Right ventricle myocardium superior (tissue), 1 donor: ENCODE results near the gene ZHX3. TPM values are rescaled to one million over a fixed set of nuclear protein-coding genes. Genes with fewer than 3 reads are reported as not detected.
"Not testable (repeated sequence)": the region's sequence is repeated elsewhere in the genome, so short reads cannot be mapped to it uniquely, and the experiment has no call there.

Experiments
- ATAC-seq: fragments of 200-7000 bp; cut with Tn5 transposase; one replicate; pipeline ENCODE4 v1.9.1; 2020; ENCODE audit warnings: mild to moderate bottlenecking; ENCODE audit not compliant: poor library complexity
- DNase-seq: peaks from one replicate; pipeline ENCODE4 v3.0.0-alpha.2; 2020
- intact Hi-C: fragments of 100-400 bp; cut with DNase I; formaldehyde crosslinking; loops from one replicate; pipeline ENCODE4 v1.11.2; 2022
- total RNA-seq: library from RNA; stranded (reverse); fragmentation: NEBNext Ultra II Directional; extraction: Animal tissue kit (Norgen Biotek cat#: 25700); gene quantifications from one replicate; pipeline ENCODE4 v1.2.1, GENCODE V29; 2021
- donor health status: DM: no; HTN: yes; CAD: no; lungs with severe emphysema.

ZHX3 gene
- total RNA-seq, 1 donor from 2014 or later: 31.7 TPM

DNA sequence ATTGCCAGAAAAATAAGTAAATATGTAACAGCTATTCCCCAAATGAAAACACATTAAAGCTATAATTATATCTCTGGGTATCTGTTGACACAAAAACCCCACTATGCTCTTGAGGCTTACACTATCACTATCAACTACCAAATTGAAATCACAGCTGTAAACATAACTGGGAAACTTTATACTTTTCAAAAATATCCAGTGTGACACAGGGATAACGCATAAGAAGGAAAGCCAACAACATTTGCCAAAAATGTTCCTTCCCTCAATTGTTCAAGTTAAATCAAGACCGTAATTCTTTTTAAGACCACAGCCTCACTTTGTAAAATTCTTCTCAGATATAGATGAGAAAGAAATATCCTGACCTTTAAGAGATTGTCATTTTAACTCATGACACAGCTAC, 3.1 kb downstream of the ZHX3 start:
- ATAC-seq (no peak), DNase-seq (no peak)
- intact Hi-C loops: no loop called here

DNA sequence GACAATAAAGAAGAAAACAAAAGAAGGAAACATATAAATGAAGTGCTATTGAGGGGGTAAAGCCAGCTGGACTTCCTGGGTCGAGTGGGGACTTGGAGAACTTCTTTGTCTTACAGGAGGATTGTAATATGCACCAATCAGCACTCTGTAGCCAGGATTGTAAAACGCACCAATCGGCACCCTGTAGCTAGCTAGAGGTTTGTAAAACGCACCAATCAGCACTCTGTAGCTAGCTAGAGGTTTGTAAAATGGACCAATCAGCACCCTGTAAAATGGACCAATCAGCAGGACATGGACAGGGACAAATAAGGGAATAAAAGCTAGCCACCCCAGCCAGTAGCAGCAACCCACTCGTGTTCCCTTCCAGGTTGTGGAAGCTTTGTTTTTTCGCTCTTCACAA, 5.5 kb downstream of the ZHX3 start:
- DNase-seq, ATAC-seq, intact Hi-C loops: not testable (repeated sequence)

DNA sequence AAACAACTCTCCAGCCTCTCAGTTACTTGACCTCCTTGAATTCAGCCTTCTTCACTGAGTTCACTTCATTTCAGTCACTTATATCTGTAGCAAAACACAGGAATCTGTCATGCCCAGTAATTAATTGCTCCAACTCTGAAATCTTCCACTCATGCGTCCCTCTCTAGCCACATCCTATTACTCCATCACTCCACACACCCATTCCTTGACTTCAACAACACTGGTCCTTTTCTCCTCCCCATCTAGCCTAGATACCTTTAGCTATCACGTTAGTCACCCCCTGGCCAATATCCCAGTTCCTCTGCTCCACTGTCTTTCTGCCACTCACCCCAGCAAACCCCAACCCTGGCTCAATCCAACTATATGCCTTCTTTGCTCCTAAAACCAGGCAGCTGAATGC, 7.7 kb downstream of the ZHX3 start:
- no peak for DNase-seq
- intact Hi-C loops: no loop called here
- ATAC-seq: no peak

DNA sequence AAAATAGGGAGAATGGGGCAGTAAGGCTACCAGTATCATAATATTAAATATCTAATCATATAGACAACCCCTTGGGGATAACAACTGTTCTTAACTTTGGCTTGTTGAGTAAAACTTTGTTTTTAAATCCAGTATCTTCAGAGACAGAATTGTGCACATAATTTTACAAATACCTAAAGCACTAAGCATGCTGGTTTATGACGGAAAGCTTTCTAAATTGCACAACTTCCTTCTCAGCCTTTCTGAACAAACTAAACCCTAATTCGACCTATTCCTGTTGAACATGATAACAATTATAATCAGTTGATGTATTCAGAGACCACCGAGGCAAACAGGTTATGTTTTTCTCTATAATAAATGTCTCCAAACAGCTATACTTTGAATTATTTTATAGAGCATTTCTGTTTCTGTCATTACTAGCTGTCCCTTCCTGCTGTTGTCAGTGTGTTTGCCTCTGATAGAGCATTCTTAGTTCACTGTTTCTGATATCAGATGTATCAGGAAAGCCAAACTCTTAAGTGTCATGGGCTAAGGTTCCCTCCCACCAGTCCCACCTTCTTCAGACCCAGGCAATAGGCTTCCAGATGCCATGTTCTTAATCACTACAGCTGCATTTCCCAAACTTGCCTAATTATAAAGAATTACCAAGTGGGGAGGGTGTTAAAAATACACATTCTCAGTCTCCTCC, 8.7 kb downstream of the ZHX3 start:
- intact Hi-C loops: no loop called here
- ATAC-seq (peak; percentile 32), DNase-seq (no peak)

DNA sequence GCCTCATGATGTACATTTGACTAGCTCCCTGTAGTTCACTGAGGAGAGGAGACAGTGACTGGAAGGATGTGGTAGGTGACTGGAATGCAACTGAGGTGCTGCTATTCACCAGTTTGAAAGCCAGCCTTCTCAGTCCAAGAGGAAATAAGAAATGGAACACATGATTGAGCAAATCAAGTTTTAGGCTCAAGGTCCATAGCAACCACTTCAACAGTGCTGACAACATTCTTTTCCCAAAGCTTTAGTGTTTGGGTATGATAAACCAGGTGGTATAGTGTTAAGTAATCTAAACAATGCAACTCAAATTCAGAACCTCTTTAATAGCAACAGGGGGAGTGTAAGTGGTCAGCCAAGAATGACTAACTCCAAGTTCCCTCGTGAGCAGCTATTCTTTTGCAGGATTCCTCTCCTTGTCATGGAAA, 9.2 kb downstream of the ZHX3 start:
- intact Hi-C loops: no loop called here
- DNase-seq: no peak
- peak; percentile 33 for ATAC-seq

DNA sequence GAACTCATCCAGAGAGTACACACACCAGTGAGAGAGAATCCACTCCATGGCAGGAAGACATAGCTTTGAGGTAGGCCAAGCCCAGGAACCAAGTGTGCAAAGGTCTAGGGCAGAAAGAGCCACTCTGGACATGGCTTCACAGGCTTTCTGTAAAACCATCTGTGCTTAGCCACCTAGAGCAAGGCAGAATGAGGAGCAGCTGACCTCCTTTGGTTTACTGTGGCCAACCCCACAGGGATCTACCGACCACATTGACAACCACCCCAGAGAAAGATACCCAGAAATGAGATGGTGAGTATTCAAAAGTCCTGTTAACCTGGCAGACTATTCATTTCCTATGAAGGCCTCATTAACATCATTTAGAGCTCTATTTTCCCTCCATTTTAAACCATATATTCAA, 10.5 kb downstream of the ZHX3 start:
- intact Hi-C loops: no loop called here
- DNase-seq (no peak), ATAC-seq (no peak)

DNA sequence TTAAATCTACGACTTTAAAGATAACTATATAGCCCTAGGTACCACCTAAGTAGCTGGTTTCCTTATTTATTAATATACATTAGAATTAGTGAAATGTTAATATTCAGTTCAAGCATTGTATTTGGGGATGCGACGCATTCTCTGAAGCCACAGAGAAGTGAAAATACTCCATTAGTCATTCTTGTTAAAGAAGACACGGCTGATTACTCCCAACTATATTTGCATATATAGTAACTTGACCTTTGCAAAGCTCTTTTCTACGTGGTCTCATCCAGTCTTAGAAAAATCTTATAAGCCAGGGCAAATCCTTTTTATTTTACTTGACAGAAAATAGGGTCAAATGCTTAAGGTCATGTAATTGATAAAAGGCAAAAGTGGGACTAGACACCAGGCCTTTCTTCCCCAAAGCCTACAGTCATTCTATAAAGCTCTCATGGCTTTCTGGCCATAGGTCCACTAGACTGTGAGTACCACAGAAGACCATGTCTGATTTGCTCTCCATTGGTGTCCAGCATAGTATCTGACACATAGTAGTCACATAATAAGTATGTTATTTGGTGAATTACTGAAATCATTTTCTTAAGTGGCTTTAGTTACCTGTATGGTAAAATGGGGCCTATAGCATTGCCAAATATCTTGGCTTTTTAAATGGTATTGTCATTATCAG, 11.3 kb downstream of the ZHX3 start:
- ATAC-seq (no peak), DNase-seq (no peak)
- intact Hi-C loops: no loop called here

DNA sequence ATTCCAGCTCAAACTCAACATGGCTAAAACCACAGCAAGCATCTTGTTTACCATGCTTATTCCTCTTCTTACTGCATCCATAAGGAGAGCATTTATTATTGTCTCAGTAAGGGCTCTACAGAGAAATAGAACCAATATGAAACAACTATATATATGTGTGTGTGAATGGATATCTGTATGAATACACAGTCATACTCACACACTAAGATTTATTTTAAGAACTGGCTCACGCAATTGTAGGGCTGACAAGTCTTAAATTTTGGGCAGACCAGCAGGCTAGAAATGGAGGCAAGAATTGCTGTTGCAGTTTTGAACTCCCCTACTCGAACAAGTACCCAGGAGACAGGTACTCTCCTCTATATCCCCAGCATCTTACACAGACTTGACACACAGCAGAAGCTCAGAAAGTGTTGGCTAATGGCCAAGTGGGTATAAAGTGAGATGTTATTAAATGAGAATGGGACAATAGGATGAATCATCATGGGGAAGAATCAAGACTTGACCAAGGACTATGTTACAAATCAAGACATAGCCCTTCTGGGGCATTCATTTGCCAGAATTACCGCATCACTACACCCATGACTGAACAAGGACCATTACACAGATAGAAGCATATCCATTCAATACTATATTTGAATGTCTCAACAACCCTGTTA, 13.0 kb downstream of the ZHX3 start:
- ATAC-seq: no peak
- DNase-seq: no peak
- intact Hi-C loops: no loop called here

DNA sequence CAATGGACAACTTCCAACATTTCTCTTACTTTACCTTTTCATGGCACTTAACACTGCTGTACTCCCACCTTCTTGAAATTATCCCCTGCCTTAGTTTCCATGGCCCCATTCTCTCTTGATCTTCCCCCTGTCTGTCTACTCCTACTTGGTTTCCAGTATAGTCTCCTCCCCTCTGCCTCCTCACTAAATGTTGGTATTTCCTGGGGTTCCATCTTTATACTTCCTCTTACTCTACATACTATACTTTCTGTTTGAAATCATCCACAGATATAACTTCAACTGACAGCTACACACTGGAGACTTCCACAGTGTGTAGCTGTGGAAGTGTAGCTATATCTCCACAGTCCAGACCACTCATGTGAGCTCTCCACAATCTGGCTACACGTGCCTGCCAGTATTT, 13.5 kb downstream of the ZHX3 start:
- DNase-seq (no peak), ATAC-seq (no peak)
- intact Hi-C loops: no loop called here

DNA sequence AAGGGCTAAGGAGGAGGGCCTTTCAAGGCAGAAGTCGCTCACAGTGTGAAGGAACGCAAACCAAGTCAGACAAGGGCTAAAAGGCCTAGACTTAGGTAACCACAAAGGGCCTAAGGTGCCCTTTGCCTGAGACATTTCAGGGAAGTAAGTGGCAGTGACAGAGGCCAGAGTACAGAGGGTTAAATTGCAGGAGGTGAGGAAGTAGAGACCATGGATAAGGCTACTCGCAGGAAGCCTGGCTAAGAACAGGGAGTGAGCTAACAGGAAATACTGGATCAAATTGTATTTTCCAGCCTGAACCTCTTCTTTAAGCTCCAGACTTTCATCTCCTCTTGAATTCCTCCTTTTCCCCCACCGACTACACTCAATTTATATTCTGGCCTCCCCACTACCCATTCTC, 16.6 kb downstream of the ZHX3 start:
- intact Hi-C loops: no loop called here
- DNase-seq (no peak), ATAC-seq (no peak)

DNA sequence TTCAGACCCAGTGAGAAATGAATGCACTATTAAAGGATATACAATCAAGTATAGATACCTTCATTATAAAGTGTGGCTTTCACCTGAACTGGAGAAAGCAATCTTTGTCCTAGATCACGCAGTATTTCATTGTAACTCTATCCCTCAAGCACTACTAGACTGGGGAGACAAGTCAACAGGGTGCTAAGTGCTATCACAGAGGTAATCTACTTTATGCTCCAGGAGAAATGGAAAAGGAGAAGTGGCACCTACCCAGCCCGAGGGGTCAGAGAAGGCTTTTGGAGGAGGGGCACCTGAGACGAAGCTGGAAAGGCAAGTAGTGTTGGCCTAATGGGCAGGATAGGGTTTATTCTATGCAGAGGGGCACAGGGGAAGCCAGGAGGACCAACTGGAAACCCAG, 17.1 kb downstream of the ZHX3 start:
- DNase-seq: no peak
- intact Hi-C loops: no loop called here
- no peak for ATAC-seq

DNA sequence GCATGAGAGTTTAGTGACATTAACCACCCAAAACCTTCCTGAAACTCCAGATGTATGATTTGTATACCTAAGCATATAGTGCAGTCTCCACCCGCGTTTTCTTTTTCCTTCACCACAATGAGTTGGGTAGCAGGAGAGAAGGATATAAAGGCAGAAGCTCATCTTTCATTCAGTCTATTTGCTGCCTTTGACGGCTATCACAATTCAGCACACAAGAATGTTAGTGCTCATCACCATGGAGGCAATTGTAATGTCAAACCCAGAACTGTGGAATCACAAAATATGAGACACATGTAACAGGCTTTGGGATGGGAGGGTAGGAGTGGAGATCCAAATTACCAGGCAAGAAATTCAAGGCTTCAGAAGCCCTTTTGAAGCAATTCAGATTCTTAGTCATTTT, 17.6 kb downstream of the ZHX3 start:
- ATAC-seq: no peak
- no peak for DNase-seq
- intact Hi-C loops: no loop called here

DNA sequence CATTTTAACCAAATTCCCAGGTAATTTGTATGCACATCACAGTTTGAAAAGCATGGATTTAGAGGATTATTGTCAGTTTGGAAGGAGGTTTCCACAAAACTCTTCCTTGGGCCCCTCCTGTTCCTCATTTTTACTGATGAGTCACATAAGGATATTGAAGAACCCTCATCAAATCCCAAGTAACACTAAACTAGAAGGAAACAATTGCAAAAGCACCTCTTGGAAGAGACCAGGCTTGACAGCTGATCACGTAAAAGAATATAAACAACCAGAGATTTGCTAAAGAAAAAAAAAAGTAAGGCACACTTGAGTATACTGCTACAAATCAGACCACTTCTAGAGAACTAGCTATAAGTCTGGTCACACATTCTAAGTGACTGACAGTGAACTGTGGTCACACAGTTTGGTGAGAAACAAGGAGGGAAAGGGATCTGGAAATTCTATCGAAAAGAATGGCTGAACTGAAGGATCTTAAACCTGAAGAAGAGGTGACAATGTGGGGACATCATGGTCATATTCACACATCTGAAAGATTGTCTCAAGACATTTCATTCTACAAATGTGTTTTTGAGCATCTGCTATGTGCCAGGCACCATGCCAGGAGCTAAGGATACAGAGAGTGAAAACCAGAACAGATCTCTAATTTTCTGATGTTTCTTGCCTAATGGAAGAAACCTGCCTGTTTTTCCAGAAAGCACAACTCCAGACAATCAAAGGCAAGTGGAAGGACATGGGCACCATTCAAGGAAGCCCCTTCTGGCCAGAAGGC, 24.1 kb downstream of the ZHX3 start:
- ATAC-seq (peak; percentile 30), DNase-seq (no peak)
- intact Hi-C loops: no loop called here

DNA sequence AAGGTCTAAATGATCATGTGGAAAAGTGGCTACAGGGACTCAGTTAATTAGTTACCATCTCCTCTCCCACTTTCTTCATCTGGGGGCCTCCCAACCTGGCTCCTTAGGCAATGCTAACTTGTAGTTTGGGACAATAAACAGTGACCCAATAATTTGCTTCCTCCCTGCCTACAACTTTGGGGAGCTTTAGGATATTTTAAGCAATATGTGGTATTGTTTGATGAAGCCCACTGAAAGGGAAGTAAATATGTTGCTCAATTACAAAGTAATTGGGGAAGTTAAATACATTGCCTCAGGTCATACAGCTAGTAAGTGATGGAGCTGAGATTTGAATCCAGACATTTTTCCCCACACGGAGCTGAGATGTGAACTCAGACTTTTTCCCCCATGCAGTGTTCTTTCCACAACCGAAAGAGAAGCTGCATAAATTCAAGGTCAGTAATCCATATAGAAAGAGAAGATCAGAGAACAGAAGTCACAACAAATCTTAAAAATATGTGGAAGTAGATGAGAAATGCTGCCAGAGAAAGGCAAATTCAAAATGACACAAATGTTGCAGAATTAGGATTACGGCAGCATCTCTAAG, 26.6 kb downstream of the ZHX3 start:
- ATAC-seq (no peak), DNase-seq (no peak)
- intact Hi-C loops: no loop called here

DNA sequence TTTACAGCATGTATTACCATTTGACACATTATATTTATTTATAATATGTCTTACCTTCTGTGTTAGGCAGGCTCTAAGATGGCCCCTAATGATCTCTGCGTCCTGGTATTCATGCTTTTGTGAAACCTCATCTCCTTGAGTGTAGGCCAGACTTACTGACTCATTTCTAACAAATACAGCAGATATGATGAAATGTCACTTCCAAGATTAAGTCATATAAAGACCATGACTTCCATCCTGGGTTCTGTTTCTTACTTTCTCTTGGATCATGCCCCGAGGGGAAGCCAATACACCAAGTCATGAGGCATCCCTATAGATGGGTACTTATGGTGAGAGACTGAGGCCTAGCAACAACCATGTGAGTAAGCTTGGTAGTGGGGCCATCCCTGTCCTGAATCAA, 30.2 kb downstream of the ZHX3 start:
- no peak for DNase-seq
- intact Hi-C loops: no loop called here
- ATAC-seq: no peak

DNA sequence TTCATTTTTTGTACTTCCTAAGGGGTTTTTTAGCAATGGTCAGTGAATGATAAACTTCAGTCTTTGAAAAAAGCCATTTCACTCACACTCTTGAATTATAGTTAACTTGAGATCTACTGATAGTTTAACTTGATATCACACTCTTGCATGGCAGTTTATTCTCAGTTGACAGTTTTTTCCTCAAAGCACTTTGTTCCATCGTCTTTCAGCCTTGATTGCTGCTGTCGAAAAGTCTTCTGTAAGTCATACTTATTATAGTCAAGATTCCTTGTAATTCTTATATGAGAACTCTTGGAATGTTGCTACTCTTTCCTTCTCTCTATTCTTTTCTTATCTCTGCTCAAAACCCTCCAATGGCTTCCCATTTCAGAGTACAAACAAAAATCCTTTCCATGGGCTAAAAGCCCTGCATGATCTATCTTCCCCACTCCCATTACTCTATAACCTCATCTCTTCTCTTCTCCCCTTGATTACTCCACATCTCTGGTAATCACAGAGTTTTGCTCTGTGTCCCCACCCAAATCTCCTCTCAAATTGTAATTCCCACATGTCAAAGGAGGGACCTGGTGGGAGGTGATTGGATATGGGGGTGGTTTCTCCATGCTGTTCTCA, 31.2 kb downstream of the ZHX3 start:
- DNase-seq: no peak

DNA sequence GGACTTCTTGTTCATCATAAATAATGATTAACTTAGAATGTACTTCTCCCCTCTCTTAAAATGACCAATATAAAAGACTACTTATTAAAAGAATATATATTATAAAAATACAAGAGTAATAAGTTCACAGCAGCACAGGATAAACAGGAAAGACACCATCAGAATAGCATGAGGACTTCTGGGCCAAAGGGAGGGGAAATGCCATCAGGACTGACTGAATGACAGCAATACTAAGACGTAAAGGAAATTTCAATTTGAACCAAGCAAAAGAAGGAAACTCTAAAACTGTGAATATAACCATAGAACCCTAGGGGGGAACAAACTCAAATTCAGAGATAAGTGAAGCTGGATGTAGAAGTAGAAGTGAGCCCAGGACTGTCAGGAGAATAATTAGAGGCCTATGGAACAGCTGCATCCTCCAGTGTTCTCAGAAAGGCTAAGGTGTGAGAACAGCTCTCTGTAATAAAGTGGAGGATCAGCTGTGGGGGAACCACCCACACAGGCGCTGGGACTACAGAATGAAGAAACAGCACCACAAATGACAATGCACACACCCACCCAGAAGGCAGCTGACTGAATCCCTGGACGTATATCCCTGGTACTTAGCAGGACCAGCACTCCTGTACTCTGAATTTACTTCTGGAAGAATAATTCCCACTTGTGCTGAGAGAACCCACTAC, 37.8 kb downstream of the ZHX3 start:
- intact Hi-C loops: no loop called here
- ATAC-seq: no peak

More for the DNA sequence above, 31.2 kb downstream of the ZHX3 start:
- ATAC-seq: no peak
- intact Hi-C loops: no loop called here

DNA sequence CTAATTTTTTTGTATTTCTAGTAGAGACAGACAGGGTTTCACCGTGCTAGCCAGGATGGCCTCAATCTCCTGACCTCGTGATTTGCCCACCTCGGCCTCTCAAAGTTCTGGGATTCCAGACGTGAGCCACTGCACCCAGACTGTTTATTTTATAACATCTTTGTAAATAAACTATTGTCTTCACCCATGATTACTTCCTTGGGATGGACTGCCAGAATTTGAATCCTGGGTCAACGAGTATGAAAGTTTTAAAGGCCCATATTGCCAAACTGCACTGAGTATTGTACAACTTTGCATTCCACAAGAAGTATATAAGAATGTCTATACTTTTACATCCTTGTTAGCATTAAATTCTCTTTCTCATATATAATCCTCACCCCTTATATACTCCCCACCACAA, 38.6 kb downstream of the ZHX3 start:
- intact Hi-C loops: no loop called here
- no peak for ATAC-seq
- no peak for DNase-seq

More for the DNA sequence above, 37.8 kb downstream of the ZHX3 start:
- DNase-seq: no peak
